Transverse colon (tissue), 3 donors: ENCODE results near the gene ANTKMT.

Experiments used
- CTCF ChIP-seq, 5 experiments: fragments of 200-600 bp in 3 of 5; fragments of 450-650 bp in 2 of 5; sonication (generic) in 3 of 5; IDR thresholded peaks; 1 replicate in 2 of 5; 2 replicates in 3 of 5; pipeline ENCODE4 v1.5.1; 2016 to 2017; ENCODE audit warnings: antibody characterized with exemption in 5 of 5, inconsistent platforms in 3 of 5, mild to moderate bottlenecking in 2 of 5, moderate library complexity in 1 of 5
- EP300 ChIP-seq: sonication (generic); formaldehyde crosslinking; IDR thresholded peaks from one replicate; pipeline ENCODE4 v1.6.1; 2017; ENCODE audit warnings: antibody characterized with exemption, low read depth
- POLR2A ChIP-seq: fragments of 450-650 bp; IDR thresholded peaks from one replicate; pipeline ENCODE4 v1.6.1; 2016; ENCODE audit warnings: antibody characterized with exemption, mild to moderate bottlenecking, moderate library complexity

GRCh38 chr16:734208-734980, 13.4 kb downstream of the ANTKMT start:
- TF ChIP-seq CTCF (IDR thresholded peaks at IDR 0.05), result no peak
- no peak for TF ChIP-seq POLR2A
- no peak for TF ChIP-seq EP300
